Urinary bladder (tissue), 4 donors: Measurements from ENCODE around the gene TCL1B. TPM values are rescaled to one million over a fixed set of nuclear protein-coding genes. Genes with fewer than 3 reads are reported as not detected.
"Not testable (repeated sequence)": the region's sequence is repeated elsewhere in the genome, so short reads cannot be mapped to it uniquely, and the experiment has no call there.

Source experiments
- DNase-seq: peaks from one replicate; pipeline ENCODE4 v3.0.0-alpha.2; 2015; ENCODE audit errors: extremely low spot score
- H3K27ac ChIP-seq: one replicate; pipeline ENCODE4 v1.5.1; 2013; ENCODE audit warnings: low read depth, mild to moderate bottlenecking, moderate library complexity
- H3K36me3 ChIP-seq: one replicate; pipeline ENCODE4 v1.6.1; 2013; ENCODE audit warnings: mild to moderate bottlenecking, moderate library complexity; ENCODE audit not compliant: insufficient read depth
- H3K4me1 ChIP-seq: one replicate; pipeline ENCODE4 v1.6.1; 2013; ENCODE audit warnings: mild to moderate bottlenecking, moderate library complexity; ENCODE audit not compliant: insufficient read depth
- H3K4me3 ChIP-seq: one replicate; pipeline ENCODE4 v1.5.1; 2013; ENCODE audit warnings: low read depth, low read length
- WGBS: extraction: QIAGEN DNeasy Blood & Tissue Kit; methylation state at CpG from one replicate; pipeline ENCODE4 v1.1.7; 2013; 5-methylcytosine and 5-hydroxymethylcytosine counted together
- polyA plus RNA-seq: library from polyadenylated mRNA; stranded (reverse); fragments of 200-250 nt; gene quantifications from one replicate; pipeline ENCODE4 v1.2.3, GENCODE V29; 2013
- small RNA-seq: library from RNA; depleted of rRNA; stranded (forward); fragments of <200 nt; gene quantifications from one replicate; pipeline ENCODE3, GENCODE V24; 2014
- total RNA-seq: library from RNA; depleted of rRNA; stranded (reverse); fragments of >200 nt; gene quantifications from one replicate; pipeline ENCODE4 v1.2.3, GENCODE V29; 2014
- donor health status: healthy with polysubstance abuse.
- donor health status: healthy.

Gene TCL1B
- total and polyA plus RNA-seq, 2 donors, result not detected

DNA sequence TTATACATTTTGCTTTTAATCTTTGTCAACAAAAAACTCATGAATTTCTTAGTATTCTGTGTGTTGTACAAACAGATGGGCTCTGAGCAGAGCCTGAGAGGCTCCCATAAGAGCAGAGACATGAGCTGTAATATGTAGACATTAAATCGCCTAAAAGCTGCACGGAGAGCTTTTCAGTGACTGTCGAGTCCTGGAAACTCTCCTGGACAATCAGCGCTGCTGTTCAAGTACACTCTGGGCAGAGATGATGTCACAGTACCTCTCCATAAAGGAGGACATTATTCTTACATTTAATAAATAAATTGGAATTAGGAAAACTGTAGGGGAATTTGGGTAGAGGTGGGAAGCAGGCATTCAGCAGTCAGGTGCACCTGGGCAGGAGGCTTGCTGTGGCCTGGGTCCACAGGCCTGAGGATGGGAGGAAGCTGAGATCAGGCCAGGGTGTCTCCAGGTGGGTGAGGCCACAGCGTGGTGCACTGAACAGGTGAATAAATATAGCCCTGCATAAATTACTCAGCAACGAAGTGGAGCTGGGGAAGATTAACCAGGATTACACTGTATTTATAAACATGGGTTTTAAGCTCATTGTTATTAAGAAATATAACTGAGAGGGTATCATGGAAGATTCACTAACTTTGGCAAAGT is 41.0 kb downstream of the TCL1B start:
- WGBS, result 75% methylated on average over 6 of the region's 6 CpGs
- H3K4me3 ChIP-seq, result no peak overlapping the region
- H3K36me3 ChIP-seq, result no peaks in the 10 kb centered on the region
- no peak overlapping the region for H3K27ac ChIP-seq
- H3K4me1 ChIP-seq, result no peaks in the 10 kb centered on the region
- no peak for DNase-seq

DNA sequence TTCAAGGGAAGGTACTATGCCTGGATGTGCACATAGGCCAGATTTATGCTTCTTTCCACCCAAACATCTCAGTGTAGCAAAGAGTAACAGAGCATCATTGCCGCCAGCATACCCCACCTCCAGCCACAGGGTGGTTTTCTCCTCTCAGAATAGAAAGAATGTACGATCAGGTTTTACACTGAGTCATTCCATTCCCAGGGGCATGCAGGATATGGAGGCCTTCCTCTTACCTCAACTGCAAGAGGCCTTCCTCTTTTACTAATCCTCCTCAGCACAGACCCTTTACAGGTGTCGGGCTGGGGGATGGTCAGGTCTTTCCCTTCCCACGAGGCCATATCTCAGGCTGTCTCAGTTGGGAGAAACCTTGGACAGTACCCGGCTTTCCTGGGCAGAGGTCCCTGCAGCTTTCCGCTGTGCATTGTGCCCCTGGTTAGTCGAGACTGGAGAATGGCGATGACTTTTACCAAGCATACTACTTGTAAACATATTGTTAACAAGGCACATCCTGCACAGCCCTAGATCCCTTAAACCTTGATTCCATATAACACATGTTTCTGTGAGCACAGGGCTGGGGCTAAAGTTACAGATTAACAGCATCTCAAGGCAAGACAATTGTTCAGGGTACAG is 43.3 kb downstream of the TCL1B start:
- 79% methylated on average over 8 of the region's 8 CpGs for WGBS
- not testable (repeated sequence) for DNase-seq, H3K4me1 ChIP-seq, H3K4me3 ChIP-seq, H3K36me3 ChIP-seq, H3K27ac ChIP-seq

DNA sequence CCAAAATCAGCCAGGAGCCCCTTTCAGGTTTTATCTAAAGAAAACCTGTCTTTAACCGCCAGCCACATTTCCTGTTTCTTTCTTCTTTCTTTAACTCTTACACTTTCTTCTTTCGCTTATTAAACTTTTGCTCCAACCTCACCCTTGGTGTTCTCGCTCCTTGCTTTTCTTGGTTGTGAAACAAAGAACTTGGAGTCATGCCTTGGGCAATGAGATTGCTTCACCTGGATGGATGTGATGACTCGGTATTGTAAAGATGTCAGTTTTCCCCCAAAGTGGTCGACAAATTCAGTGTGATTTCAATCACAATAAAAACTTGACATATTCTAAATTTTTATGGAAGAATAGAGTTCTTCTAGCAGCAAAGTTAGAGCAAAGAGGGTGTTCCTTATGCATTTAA is 43.9 kb downstream of the TCL1B start:
- Histone ChIP-seq H3K4me1 (no peaks in the 10 kb centered on the region), H3K4me3 (no peak overlapping the region), H3K27ac (no peak overlapping the region), H3K36me3 (no peaks in the 10 kb centered on the region)
- WGBS, result 85% methylated on average over 5 of the region's 5 CpGs
- no peak for DNase-seq

DNA sequence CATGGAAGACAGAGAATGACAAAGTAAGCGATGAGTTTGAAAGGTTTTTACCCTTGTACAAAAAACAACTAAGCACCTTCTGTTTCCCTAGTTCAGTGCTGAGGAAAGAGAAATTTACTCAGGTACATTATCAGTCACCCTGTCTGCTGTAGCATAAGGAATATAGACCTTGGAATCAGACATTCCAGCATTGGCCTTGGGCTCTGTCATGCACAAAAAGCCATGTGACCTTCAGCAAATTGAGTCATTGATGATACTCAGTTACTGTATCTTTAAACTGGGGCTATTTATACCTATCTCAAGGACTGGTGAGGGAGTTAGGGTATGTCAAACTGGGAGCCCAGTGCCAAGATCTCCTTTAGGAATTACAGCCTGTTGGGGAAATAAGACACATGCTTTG is 47.0 kb downstream of the TCL1B start:
- H3K36me3 ChIP-seq, result no peaks in the 10 kb centered on the region
- 94% methylated on average over 1 of the region's 1 CpG for WGBS
- H3K27ac ChIP-seq, result no peak overlapping the region
- no peak overlapping the region for H3K4me3 ChIP-seq
- no peaks in the 10 kb centered on the region for H3K4me1 ChIP-seq
- DNase-seq, result no peak

DNA sequence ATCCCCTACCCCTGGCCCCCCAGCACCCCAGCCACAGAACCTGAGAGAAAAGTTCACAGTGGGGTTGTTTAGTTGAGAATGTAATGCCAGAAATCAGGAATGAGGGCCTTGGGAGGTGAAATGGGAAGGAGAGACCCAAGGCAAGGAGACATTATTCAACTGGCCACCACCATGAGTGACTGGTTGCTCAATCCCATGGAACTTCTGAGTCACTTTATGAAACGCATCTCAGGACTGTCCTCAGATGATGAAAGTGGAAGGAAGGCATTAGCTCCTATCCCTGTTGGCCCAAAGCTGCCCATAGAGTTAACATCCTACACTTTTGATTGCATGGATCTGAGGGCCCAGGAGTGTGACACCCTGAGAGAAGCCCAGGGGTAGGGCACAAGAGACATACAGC is 53.1 kb downstream of the TCL1B start:
- Histone ChIP-seq H3K4me3 (no peak overlapping the region), H3K36me3 (no peaks in the 10 kb centered on the region), H3K27ac (no peak overlapping the region), H3K4me1 (no peaks in the 10 kb centered on the region)
- no peak for DNase-seq
- WGBS, result 86% methylated on average over 1 of the region's 1 CpG

DNA sequence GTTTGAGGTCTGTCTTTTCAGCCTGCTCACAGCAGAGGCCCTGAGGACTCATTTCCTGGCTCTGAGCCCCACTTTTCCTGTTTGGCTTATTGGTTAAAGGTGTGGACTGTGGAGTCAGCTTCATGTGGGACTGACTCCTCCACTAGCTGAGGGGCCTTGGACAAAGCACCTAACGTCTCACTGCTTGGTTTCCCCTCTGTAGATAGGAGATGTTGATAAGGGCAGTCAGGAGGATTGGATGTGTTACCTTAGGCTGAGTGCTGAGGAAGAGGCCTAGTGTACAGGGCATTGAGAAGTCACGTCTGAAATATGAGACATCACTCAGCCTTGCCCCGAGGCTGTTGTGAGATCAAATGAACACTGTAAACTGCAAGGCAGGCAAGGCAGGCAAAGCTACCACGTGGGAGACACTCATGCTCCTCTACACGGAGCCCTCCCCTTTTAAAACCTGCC is 54.8 kb downstream of the TCL1B start:
- Histone ChIP-seq H3K27ac (no peak overlapping the region), H3K4me3 (no peak overlapping the region), H3K36me3 (no peaks in the 10 kb centered on the region), H3K4me1 (no peaks in the 10 kb centered on the region)
- DNase-seq, result peak; percentile 45
- WGBS, result 9% methylated on average over 5 of the region's 5 CpGs

DNA sequence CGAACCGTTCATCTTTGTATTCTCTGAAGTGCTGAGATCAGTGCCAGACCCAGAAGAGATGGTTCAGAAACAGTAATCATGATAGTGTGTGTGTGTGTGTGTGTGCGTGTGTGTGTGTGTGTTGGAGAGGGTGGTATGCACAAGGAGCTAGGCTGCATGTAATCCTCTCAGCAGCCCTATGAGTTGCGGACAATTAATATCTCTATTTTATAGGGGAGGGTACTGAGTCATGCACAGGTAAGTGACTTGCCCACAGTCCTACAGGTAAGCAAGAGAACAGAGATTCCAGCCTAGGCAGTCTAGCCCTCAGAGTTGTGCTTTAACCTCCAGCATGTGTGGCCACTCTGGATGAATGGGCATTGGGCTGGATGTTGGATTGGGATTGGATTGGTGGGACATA is 55.6 kb downstream of the TCL1B start:
- Histone ChIP-seq H3K27ac (no peak overlapping the region), H3K4me1 (no peaks in the 10 kb centered on the region), H3K36me3 (no peaks in the 10 kb centered on the region), H3K4me3 (no peak overlapping the region)
- no peak for DNase-seq
- 86% methylated on average over 4 of the region's 4 CpGs for WGBS

Small RNA genes within 50 kb of the gene (small RNA-seq; reads per million reads assigned to genes)
- gene RF02193, result not detected

Other genes starting within 250 kb of the TCL1B start
- 14.6 TPM for gene SYNE3, start 169.8 kb upstream of the TCL1B start, total RNA-seq
- 4.5 TPM for gene SYNE3, start 169.8 kb upstream of the TCL1B start, polyA plus RNA-seq
- gene GLRX5, start 151.4 kb upstream of the TCL1B start, total RNA-seq, result 28.9 TPM
- 39.4 TPM for gene GLRX5, start 151.4 kb upstream of the TCL1B start, polyA plus RNA-seq
- gene TCL1A, start 27.7 kb downstream of the TCL1B start, total RNA-seq, result 2.0 TPM
- 0.08 TPM for gene TCL1A, start 27.7 kb downstream of the TCL1B start, polyA plus RNA-seq
- not detected for gene TUNAR, start 190.4 kb downstream of the TCL1B start, total RNA-seq
- not detected for gene TUNAR, start 190.4 kb downstream of the TCL1B start, polyA plus RNA-seq